Measurements from ENCODE around the gene HID1.

DNA sequence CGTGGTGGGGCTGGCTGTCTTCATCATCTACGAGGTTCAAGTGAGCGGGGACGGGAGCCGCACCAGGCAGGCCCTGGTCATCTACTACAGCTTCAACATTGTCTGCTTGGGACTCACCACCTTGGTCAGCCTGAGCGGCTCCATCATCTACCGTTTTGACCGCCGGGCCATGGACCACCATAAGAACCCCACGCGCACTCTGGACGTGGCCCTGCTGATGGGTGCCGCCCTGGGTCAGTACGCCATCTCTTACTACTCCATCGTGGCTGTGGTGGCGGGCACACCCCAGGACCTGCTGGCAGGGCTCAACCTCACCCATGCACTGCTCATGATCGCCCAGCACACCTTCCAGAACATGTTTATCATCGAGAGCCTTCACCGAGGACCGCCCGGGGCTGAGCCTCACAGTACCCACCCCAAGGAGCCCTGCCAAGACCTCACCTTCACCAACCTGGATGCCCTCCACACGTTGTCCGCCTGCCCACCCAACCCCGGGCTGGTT, 42.0 kb downstream of the HID1 start:
- no peak for TF ChIP-seq POLR2A (IDR thresholded peaks at IDR 0.05)
- TF ChIP-seq, protein P1, sequence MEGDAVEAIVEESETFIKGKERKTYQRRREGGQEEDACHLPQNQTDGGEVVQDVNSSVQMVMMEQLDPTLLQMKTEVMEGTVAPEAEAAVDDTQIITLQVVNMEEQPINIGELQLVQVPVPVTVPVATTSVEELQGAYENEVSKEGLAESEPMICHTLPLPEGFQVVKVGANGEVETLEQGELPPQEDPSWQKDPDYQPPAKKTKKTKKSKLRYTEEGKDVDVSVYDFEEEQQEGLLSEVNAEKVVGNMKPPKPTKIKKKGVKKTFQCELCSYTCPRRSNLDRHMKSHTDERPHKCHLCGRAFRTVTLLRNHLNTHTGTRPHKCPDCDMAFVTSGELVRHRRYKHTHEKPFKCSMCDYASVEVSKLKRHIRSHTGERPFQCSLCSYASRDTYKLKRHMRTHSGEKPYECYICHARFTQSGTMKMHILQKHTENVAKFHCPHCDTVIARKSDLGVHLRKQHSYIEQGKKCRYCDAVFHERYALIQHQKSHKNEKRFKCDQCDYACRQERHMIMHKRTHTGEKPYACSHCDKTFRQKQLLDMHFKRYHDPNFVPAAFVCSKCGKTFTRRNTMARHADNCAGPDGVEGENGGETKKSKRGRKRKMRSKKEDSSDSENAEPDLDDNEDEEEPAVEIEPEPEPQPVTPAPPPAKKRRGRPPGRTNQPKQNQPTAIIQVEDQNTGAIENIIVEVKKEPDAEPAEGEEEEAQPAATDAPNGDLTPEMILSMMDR (IDR thresholded peaks at IDR 0.05 in 4 of 5, conservative IDR thresholded peaks at IDR 0.05 in 1 of 5) = no peak
